Measurements from ENCODE around the gene PILRA. TPM values are rescaled to one million over a fixed set of nuclear protein-coding genes. Genes with fewer than 3 reads are reported as not detected.

PILRA gene
- total and polyA plus RNA-seq, 2 of the 13 experiments (the other 11 are each of a cell fraction or from before 2014, with no cell fraction given) = 0.13 to 1.3 TPM

DNA sequence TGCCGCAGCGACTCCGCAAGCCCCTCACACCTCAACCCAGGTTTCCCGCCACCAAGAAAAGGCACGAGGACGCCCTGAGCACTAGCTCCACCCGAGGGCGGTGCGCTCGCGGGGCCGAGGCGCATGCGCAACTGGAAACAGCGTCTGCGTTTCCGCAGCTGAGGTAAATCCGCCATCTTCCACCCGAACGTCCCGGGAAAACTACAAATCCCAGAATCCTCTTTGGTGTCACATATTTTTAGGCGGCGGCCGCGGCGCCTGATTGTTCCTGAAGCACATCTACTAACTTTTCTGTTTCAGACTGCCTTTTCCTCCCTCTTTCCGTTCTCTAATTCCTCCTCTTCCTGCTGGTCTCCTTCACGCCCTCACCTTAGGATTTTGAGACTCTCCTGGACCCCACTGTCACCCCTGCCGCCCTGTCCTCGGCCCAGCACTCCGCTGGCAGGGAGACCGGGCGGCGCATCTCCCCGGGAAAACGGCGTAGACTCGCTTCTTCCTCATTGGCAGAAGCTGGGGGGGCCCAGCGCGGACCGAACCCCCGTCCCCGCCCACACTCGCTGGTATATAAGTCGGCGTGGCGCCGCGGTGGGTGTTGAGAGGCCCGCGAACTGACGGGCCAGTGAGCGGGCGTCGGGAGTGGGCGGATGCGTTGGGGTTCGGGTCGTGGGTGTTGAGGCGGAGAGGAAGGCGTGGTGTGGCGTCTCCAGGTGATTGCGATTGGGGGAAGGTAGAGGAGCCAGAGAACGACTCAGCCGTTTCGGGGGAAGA, 55.1 kb downstream of the PILRA start, which contains the start of gene ZCWPW1 (continued):
- TF ChIP-seq, protein P1, sequence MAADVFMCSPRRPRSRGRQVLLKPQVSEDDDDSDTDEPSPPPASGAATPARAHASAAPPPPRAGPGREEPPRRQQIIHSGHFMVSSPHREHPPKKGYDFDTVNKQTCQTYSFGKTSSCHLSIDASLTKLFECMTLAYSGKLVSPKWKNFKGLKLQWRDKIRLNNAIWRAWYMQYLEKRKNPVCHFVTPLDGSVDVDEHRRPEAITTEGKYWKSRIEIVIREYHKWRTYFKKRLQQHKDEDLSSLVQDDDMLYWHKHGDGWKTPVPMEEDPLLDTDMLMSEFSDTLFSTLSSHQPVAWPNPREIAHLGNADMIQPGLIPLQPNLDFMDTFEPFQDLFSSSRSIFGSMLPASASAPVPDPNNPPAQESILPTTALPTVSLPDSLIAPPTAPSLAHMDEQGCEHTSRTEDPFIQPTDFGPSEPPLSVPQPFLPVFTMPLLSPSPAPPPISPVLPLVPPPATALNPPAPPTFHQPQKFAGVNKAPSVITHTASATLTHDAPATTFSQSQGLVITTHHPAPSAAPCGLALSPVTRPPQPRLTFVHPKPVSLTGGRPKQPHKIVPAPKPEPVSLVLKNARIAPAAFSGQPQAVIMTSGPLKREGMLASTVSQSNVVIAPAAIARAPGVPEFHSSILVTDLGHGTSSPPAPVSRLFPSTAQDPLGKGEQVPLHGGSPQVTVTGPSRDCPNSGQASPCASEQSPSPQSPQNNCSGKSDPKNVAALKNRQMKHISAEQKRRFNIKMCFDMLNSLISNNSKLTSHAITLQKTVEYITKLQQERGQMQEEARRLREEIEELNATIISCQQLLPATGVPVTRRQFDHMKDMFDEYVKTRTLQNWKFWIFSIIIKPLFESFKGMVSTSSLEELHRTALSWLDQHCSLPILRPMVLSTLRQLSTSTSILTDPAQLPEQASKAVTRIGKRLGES (CRISPR knock-in tag; IDR thresholded peaks at IDR 0.05; ENCODE audit: borderline replicate concordance) = peak; percentile 93; the same call in 1 of the 2 replicates
- TF ChIP-seq HDAC2 (CRISPR knock-in tag; IDR thresholded peaks at IDR 0.05) (peak; percentile 64), TSC22D2 (CRISPR knock-in tag; IDR thresholded peaks at IDR 0.05; ENCODE audit: borderline replicate concordance) (0 out of 2 replicates have a peak, but pooled peaks have one; percentile 86), NFATC3 (CRISPR knock-in tag; IDR thresholded peaks at IDR 0.05) (peak; percentile 60; the same call in 1 of the 2 replicates), SRSF9 (IDR thresholded peaks at IDR 0.05; ENCODE audit: borderline replicate concordance, insufficient read depth, low read depth, low read length, poor library complexity, severe bottlenecking) (no peak), NR1H2 (CRISPR knock-in tag; IDR thresholded peaks at IDR 0.05; ENCODE audit: borderline replicate concordance, low read depth) (no peak; the same call in 1 of the 2 replicates), ZNF746 (CRISPR knock-in tag; IDR thresholded peaks at IDR 0.05) (no peak; the same call in none of the 2 replicates), ZNF251 (CRISPR knock-in tag; IDR thresholded peaks at IDR 0.05) (0 out of 2 replicates have a peak, but pooled peaks have one; percentile 82), POLR2G (IDR thresholded peaks at IDR 0.05; ENCODE audit: low read depth, low read length) (peak; percentile 97), ZNF614 (CRISPR knock-in tag; IDR thresholded peaks at IDR 0.05; ENCODE audit: borderline replicate concordance) (peak; percentile 19; the same call in 1 of the 2 replicates), ZNF652 (CRISPR knock-in tag; IDR thresholded peaks at IDR 0.05; ENCODE audit: borderline replicate concordance, low read depth) (no peak; the same call in 1 of the 2 replicates), HOXD1 (CRISPR knock-in tag; IDR thresholded peaks at IDR 0.05) (peak; percentile 77; the same call in 1 of the 2 replicates), RBM22 (optimal IDR thresholded peaks at IDR 0.05; ENCODE audit: low read length) (peak; percentile 66), PCBP1 (IDR thresholded peaks at IDR 0.05; ENCODE audit: borderline replicate concordance, low read depth, low read length) (peak; percentile 75; the same call in 1 of the 2 replicates), DR1 (CRISPR knock-in tag; IDR thresholded peaks at IDR 0.05) (peak; percentile 99), FOXC1 (CRISPR knock-in tag; IDR thresholded peaks at IDR 0.05; ENCODE audit: borderline replicate concordance) (peak; percentile 19; the same call in 1 of the 2 replicates), IRX3 (CRISPR knock-in tag; IDR thresholded peaks at IDR 0.05; ENCODE audit: borderline replicate concordance, low read depth) (peak; percentile 97)
- TF ChIP-seq, protein P2, sequence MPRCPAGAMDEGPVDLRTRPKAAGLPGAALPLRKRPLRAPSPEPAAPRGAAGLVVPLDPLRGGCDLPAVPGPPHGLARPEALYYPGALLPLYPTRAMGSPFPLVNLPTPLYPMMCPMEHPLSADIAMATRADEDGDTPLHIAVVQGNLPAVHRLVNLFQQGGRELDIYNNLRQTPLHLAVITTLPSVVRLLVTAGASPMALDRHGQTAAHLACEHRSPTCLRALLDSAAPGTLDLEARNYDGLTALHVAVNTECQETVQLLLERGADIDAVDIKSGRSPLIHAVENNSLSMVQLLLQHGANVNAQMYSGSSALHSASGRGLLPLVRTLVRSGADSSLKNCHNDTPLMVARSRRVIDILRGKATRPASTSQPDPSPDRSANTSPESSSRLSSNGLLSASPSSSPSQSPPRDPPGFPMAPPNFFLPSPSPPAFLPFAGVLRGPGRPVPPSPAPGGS (CRISPR knock-in tag; IDR thresholded peaks at IDR 0.05) = no peak
- TF ChIP-seq, protein P3, sequence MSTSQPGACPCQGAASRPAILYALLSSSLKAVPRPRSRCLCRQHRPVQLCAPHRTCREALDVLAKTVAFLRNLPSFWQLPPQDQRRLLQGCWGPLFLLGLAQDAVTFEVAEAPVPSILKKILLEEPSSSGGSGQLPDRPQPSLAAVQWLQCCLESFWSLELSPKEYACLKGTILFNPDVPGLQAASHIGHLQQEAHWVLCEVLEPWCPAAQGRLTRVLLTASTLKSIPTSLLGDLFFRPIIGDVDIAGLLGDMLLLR (CRISPR knock-in tag; IDR thresholded peaks at IDR 0.05) = peak; percentile 68

Data from HepG2 (cell line).